Esophagus (tissue), 2 donors: ENCODE results near the gene MAGEA4. TPM values are rescaled to one million over a fixed set of nuclear protein-coding genes. Genes with fewer than 3 reads are reported as not detected.

ENCODE experiments used
- H3K27ac ChIP-seq, 2 donors: one replicate each; pipeline ENCODE4 v1.5.1; 2013; ENCODE audit warnings: low read depth in 2 of 2, mild to moderate bottlenecking in 2 of 2, inconsistent platforms in 1 of 2, low read length in 1 of 2, moderate library complexity in 1 of 2
- H3K27me3 ChIP-seq, 2 donors: one replicate each; pipeline ENCODE4 v1.6.1; 2013; ENCODE audit warnings: low read length in 2 of 2, control low read depth in 1 of 2, mild to moderate bottlenecking in 1 of 2; ENCODE audit not compliant: insufficient read depth in 2 of 2, control insufficient read depth in 1 of 2
- H3K36me3 ChIP-seq, 2 donors: one replicate each; pipeline ENCODE4 v1.6.1; 2013; ENCODE audit warnings: low read length in 1 of 2; ENCODE audit not compliant: control insufficient read depth in 2 of 2, insufficient read depth in 2 of 2
- H3K4me1 ChIP-seq, 2 donors: one replicate each; pipeline ENCODE4 v1.6.1; 2013; ENCODE audit warnings: low read length in 1 of 2; ENCODE audit not compliant: control insufficient read depth in 2 of 2, insufficient read depth in 2 of 2
- H3K4me3 ChIP-seq, 2 donors: one replicate each; pipeline ENCODE4 v1.5.1; 2013; ENCODE audit warnings: low read length in 2 of 2, mild to moderate bottlenecking in 2 of 2, low read depth in 1 of 2, moderate library complexity in 1 of 2
- H3K9me3 ChIP-seq, 2 donors: one replicate each; pipeline ENCODE4 v1.6.1; 2013; ENCODE audit warnings: mild to moderate bottlenecking in 2 of 2, low read depth in 1 of 2, low read length in 1 of 2, moderate library complexity in 1 of 2; ENCODE audit not compliant: control insufficient read depth in 2 of 2, insufficient read depth in 1 of 2
- WGBS, 2 donors: extraction: QIAGEN DNeasy Blood & Tissue Kit; methylation state at CpG; one replicate each; pipeline ENCODE4 v1.1.7; 2013; 5-methylcytosine and 5-hydroxymethylcytosine counted together
- polyA plus RNA-seq, 2 donors: library from polyadenylated mRNA; stranded (reverse); fragments of 200-250 nt; gene quantifications; one replicate each; pipeline ENCODE4 v1.2.3, GENCODE V29; 2013
- donor health status: healthy with polysubstance abuse.
- donor health status: Bipolar disorder and iron deficiency.

Gene MAGEA4
- polyA plus RNA-seq, result not detected

- H3K27me3 ChIP-seq, result no peaks in the 10 kb centered on the region
- WGBS, 2 donors, result 91 to 94% methylated on average over 11 of the region's 11 CpGs
- H3K4me1 ChIP-seq, result no peaks in the 10 kb centered on the region
- H3K27ac ChIP-seq, result no peak within 1 kb of the TSS
- no peaks in the 10 kb centered on the region for H3K36me3 ChIP-seq
- H3K4me3 ChIP-seq, result no peak within 1 kb of the TSS
- no peaks in the 10 kb centered on the region for H3K9me3 ChIP-seq
These were observed at the start of gene MAGEA4 for GRCh38 chrX:151912780-151913179. MAGEA4 (plus strand) TSS chrX:151912889; CDS start chrX:151923665, 10,776 bp downstream.

- Histone ChIP-seq H3K4me3 (no peak overlapping the region), H3K27ac (no peak overlapping the region), H3K27me3 (no peaks in the 10 kb centered on the region), H3K4me1 (peaks cover 0 to 2% of the 10 kb centered on the region in 2 donors), H3K9me3 (no peaks in the 10 kb centered on the region), H3K36me3 (no peaks in the 10 kb centered on the region)
- WGBS, 2 donors, result 40 to 55% methylated on average over 1 of the region's 1 CpG
These were observed 42.1 kb upstream of the MAGEA4 start for GRCh38 chrX:151870602-151871001.

GRCh38 chrX:151871244-151871643, 41.4 kb upstream of the MAGEA4 start:
- Histone ChIP-seq H3K27me3 (no peaks in the 10 kb centered on the region), H3K4me1 (peaks cover 0 to 2% of the 10 kb centered on the region in 2 donors), H3K27ac (no peak overlapping the region), H3K9me3 (no peaks in the 10 kb centered on the region), H3K4me3 (no peak overlapping the region), H3K36me3 (no peaks in the 10 kb centered on the region)
- WGBS, 2 donors, result 59 to 60% methylated on average over 3 of the region's 3 CpGs

GRCh38 chrX:151873096-151873495, 39.6 kb upstream of the MAGEA4 start:
- no peaks in the 10 kb centered on the region for H3K36me3 ChIP-seq
- no peaks in the 10 kb centered on the region for H3K9me3 ChIP-seq
- 39 to 77% methylated on average over 2 of the region's 2 CpGs for WGBS, 2 donors
- H3K4me3 ChIP-seq, result no peak overlapping the region
- no peak overlapping the region for H3K27ac ChIP-seq
- H3K4me1 ChIP-seq, result peaks cover 0 to 2% of the 10 kb centered on the region in 2 donors
- no peaks in the 10 kb centered on the region for H3K27me3 ChIP-seq

- H3K36me3 ChIP-seq, result no peaks in the 10 kb centered on the region
These were observed 37.2 kb upstream of the MAGEA4 start for GRCh38 chrX:151875270-151876026.

GRCh38 chrX:151878574-151878973, 34.1 kb upstream of the MAGEA4 start:
- Histone ChIP-seq H3K9me3 (no peaks in the 10 kb centered on the region), H3K4me3 (no peak overlapping the region), H3K27me3 (no peaks in the 10 kb centered on the region), H3K36me3 (no peaks in the 10 kb centered on the region), H3K27ac (no peak overlapping the region), H3K4me1 (peaks cover 0 to 2% of the 10 kb centered on the region in 2 donors)
- 79 to 89% methylated on average over 8 of the region's 8 CpGs for WGBS, 2 donors

More at GRCh38 chrX:151875270-151876026, 37.2 kb upstream of the MAGEA4 start:
- Histone ChIP-seq H3K4me3 (no peak overlapping the region), H3K27me3 (no peaks in the 10 kb centered on the region), H3K27ac (no peak overlapping the region), H3K9me3 (no peaks in the 10 kb centered on the region), H3K4me1 (peaks cover 0 to 2% of the 10 kb centered on the region in 2 donors)
- 44 to 52% methylated on average over 5 of the region's 5 CpGs for WGBS, 2 donors

- Histone ChIP-seq H3K27ac (no peak overlapping the region), H3K4me1 (peaks cover 0 to 2% of the 10 kb centered on the region in 2 donors), H3K36me3 (no peaks in the 10 kb centered on the region), H3K9me3 (no peaks in the 10 kb centered on the region), H3K4me3 (no peak overlapping the region), H3K27me3 (no peaks in the 10 kb centered on the region)
- 57 to 67% methylated on average over 4 of the region's 4 CpGs for whole genome bisulfite sequencing, 2 donors
These were observed 32.8 kb upstream of the MAGEA4 start for GRCh38 chrX:151879856-151880255.

- H3K36me3 ChIP-seq, result no peaks in the 10 kb centered on the region
- H3K4me1 ChIP-seq, result no peaks in the 10 kb centered on the region
- H3K27ac ChIP-seq, result no peak overlapping the region
- WGBS, 2 donors, result 47 to 66% methylated on average over 2 of the region's 2 CpGs
- no peaks in the 10 kb centered on the region for H3K9me3 ChIP-seq
- H3K4me3 ChIP-seq, result no peak overlapping the region
- H3K27me3 ChIP-seq, result no peaks in the 10 kb centered on the region
These were observed 31.8 kb upstream of the MAGEA4 start for GRCh38 chrX:151880895-151881294.

GRCh38 chrX:151889421-151889820, 23.3 kb upstream of the MAGEA4 start:
- no peak overlapping the region for H3K27ac ChIP-seq
- H3K4me3 ChIP-seq, result no peak overlapping the region
- H3K27me3 ChIP-seq, result no peaks in the 10 kb centered on the region
- WGBS, 2 donors, result 58 to 83% methylated on average over 2 of the region's 2 CpGs
- H3K36me3 ChIP-seq, result no peaks in the 10 kb centered on the region
- no peaks in the 10 kb centered on the region for H3K4me1 ChIP-seq
- H3K9me3 ChIP-seq, result no peaks in the 10 kb centered on the region
